Measurements from ENCODE around the gene COL19A1. TPM values are rescaled to one million over a fixed set of nuclear protein-coding genes. Genes with fewer than 3 reads are reported as not detected.
"Not testable (repeated sequence)": the region's sequence is repeated elsewhere in the genome, so short reads cannot be mapped to it uniquely, and the experiment has no call there.

The COL19A1 gene
- total and polyA plus RNA-seq, 9 of the 15 experiments (the other 6 are each of a cell fraction or from before 2014, with no cell fraction given), result not detected

DNA sequence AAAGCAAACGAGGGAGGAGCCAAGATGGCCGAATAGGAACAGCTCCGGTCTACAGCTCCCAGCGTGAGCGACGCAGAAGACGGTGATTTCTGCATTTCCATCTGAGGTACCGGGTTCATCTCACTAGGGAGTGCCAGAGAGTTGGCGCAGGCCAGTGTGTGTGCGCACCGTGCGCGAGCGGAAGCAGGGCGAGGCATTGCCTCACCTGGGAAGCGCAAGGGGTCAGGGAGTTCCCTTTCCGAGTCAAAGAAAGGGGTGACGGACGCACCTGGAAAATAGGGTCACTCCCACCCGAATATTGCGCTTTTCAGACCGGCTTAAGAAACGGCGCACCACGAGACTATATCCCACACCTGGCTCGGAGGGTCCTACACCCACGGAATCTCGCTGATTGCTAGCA lies 144.0 kb downstream of the COL19A1 start (continued):
- TF ChIP-seq, protein P1, sequence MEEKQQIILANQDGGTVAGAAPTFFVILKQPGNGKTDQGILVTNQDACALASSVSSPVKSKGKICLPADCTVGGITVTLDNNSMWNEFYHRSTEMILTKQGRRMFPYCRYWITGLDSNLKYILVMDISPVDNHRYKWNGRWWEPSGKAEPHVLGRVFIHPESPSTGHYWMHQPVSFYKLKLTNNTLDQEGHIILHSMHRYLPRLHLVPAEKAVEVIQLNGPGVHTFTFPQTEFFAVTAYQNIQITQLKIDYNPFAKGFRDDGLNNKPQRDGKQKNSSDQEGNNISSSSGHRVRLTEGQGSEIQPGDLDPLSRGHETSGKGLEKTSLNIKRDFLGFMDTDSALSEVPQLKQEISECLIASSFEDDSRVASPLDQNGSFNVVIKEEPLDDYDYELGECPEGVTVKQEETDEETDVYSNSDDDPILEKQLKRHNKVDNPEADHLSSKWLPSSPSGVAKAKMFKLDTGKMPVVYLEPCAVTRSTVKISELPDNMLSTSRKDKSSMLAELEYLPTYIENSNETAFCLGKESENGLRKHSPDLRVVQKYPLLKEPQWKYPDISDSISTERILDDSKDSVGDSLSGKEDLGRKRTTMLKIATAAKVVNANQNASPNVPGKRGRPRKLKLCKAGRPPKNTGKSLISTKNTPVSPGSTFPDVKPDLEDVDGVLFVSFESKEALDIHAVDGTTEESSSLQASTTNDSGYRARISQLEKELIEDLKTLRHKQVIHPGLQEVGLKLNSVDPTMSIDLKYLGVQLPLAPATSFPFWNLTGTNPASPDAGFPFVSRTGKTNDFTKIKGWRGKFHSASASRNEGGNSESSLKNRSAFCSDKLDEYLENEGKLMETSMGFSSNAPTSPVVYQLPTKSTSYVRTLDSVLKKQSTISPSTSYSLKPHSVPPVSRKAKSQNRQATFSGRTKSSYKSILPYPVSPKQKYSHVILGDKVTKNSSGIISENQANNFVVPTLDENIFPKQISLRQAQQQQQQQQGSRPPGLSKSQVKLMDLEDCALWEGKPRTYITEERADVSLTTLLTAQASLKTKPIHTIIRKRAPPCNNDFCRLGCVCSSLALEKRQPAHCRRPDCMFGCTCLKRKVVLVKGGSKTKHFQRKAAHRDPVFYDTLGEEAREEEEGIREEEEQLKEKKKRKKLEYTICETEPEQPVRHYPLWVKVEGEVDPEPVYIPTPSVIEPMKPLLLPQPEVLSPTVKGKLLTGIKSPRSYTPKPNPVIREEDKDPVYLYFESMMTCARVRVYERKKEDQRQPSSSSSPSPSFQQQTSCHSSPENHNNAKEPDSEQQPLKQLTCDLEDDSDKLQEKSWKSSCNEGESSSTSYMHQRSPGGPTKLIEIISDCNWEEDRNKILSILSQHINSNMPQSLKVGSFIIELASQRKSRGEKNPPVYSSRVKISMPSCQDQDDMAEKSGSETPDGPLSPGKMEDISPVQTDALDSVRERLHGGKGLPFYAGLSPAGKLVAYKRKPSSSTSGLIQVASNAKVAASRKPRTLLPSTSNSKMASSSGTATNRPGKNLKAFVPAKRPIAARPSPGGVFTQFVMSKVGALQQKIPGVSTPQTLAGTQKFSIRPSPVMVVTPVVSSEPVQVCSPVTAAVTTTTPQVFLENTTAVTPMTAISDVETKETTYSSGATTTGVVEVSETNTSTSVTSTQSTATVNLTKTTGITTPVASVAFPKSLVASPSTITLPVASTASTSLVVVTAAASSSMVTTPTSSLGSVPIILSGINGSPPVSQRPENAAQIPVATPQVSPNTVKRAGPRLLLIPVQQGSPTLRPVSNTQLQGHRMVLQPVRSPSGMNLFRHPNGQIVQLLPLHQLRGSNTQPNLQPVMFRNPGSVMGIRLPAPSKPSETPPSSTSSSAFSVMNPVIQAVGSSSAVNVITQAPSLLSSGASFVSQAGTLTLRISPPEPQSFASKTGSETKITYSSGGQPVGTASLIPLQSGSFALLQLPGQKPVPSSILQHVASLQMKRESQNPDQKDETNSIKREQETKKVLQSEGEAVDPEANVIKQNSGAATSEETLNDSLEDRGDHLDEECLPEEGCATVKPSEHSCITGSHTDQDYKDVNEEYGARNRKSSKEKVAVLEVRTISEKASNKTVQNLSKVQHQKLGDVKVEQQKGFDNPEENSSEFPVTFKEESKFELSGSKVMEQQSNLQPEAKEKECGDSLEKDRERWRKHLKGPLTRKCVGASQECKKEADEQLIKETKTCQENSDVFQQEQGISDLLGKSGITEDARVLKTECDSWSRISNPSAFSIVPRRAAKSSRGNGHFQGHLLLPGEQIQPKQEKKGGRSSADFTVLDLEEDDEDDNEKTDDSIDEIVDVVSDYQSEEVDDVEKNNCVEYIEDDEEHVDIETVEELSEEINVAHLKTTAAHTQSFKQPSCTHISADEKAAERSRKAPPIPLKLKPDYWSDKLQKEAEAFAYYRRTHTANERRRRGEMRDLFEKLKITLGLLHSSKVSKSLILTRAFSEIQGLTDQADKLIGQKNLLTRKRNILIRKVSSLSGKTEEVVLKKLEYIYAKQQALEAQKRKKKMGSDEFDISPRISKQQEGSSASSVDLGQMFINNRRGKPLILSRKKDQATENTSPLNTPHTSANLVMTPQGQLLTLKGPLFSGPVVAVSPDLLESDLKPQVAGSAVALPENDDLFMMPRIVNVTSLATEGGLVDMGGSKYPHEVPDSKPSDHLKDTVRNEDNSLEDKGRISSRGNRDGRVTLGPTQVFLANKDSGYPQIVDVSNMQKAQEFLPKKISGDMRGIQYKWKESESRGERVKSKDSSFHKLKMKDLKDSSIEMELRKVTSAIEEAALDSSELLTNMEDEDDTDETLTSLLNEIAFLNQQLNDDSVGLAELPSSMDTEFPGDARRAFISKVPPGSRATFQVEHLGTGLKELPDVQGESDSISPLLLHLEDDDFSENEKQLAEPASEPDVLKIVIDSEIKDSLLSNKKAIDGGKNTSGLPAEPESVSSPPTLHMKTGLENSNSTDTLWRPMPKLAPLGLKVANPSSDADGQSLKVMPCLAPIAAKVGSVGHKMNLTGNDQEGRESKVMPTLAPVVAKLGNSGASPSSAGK (IDR thresholded peaks at IDR 0.05), result peak; percentile 62; the same call in 1 of the 2 replicates
- TF ChIP-seq RAD21 (CRISPR knock-in tag; conservative IDR thresholded peaks at IDR 0.05 in 1 of 2, IDR thresholded peaks at IDR 0.05 in 1 of 2), result peak in 1 of 2 experiments; percentile 24; a peak in 1 of 4 replicates
- peak; percentile 57 for TF ChIP-seq HDAC3 (IDR thresholded peaks at IDR 0.05; ENCODE audit: borderline replicate concordance, partially characterized antibody)
- TF ChIP-seq, protein P2, sequence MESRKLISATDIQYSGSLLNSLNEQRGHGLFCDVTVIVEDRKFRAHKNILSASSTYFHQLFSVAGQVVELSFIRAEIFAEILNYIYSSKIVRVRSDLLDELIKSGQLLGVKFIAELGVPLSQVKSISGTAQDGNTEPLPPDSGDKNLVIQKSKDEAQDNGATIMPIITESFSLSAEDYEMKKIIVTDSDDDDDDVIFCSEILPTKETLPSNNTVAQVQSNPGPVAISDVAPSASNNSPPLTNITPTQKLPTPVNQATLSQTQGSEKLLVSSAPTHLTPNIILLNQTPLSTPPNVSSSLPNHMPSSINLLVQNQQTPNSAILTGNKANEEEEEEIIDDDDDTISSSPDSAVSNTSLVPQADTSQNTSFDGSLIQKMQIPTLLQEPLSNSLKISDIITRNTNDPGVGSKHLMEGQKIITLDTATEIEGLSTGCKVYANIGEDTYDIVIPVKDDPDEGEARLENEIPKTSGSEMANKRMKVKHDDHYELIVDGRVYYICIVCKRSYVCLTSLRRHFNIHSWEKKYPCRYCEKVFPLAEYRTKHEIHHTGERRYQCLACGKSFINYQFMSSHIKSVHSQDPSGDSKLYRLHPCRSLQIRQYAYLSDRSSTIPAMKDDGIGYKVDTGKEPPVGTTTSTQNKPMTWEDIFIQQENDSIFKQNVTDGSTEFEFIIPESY (CRISPR knock-in tag; IDR thresholded peaks at IDR 0.05), result peak; percentile 56; the same call in 1 of the 2 replicates
- not testable (repeated sequence) for TF ChIP-seq ATF1 (CRISPR knock-in tag; IDR thresholded peaks at IDR 0.05)
- peak; percentile 43; the same call in 1 of the 2 replicates for TF ChIP-seq ATF1 (tag; IDR thresholded peaks at IDR 0.05)
- TF ChIP-seq, protein P3, sequence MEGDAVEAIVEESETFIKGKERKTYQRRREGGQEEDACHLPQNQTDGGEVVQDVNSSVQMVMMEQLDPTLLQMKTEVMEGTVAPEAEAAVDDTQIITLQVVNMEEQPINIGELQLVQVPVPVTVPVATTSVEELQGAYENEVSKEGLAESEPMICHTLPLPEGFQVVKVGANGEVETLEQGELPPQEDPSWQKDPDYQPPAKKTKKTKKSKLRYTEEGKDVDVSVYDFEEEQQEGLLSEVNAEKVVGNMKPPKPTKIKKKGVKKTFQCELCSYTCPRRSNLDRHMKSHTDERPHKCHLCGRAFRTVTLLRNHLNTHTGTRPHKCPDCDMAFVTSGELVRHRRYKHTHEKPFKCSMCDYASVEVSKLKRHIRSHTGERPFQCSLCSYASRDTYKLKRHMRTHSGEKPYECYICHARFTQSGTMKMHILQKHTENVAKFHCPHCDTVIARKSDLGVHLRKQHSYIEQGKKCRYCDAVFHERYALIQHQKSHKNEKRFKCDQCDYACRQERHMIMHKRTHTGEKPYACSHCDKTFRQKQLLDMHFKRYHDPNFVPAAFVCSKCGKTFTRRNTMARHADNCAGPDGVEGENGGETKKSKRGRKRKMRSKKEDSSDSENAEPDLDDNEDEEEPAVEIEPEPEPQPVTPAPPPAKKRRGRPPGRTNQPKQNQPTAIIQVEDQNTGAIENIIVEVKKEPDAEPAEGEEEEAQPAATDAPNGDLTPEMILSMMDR (IDR thresholded peaks at IDR 0.05 in 2 of 3, conservative IDR thresholded peaks at IDR 0.05 in 1 of 3; ENCODE audit: insufficient read depth in 2 of 3, low read depth in 1 of 3, low read length in 3 of 3), result 0 out of 6 replicates have a peak, but pooled peaks of 1 of the 3 experiments have one; percentile 16
- TF ChIP-seq YY1 (IDR thresholded peaks at IDR 0.05; ENCODE audit: borderline replicate concordance in 1 of 3, control insufficient read depth in 1 of 3, extremely low read depth in 1 of 3, insufficient read depth in 3 of 3, insufficient read length in 1 of 3, insufficient replicate concordance in 2 of 3, low read depth in 1 of 3, low read length in 2 of 3), result peak in 1 of 3 experiments; percentile 69
